ENCODE results near the gene ZNF783. TPM values are rescaled to one million over a fixed set of nuclear protein-coding genes. Genes with fewer than 3 reads are reported as not detected.

The ZNF783 gene
- total RNA-seq, 2 experiments from 2014 or later, result 13.2 to 13.4 TPM

DNA sequence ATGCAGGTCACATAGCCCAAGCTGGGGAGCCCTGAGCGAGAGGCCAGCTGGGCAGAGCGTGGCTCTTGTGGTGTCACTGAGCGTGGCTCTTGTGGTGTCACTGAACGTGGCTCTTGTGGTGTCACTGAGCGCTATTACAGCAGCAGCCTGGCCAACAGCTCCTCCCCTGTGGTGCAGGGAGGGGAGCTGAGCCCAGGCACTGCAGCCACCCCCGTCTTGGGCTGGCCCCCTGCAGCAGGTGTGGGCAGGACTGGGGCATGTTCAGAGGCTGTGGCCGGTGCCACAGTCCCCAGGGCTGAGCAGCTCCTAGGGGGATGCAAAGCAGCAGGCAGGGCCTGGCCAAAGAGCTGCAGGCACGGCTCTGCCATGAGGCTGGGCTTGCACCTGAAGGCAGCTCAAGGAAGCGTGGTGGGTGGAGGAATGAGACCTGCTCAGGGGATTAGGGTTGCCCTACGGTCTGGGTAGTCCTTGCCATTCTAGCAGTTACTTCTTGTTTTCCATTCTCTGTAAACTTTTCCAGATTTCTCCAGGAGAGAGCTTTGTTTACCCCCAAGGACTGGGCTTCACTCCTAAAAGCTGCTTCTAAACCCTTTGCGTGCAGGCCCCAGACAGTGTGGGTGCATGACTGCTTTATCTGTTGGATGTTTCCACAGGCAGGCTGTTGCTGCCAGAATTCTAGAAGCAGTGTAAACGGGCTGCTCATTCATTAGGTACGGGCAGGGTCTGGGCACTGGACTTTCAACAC lies 29.2 kb downstream of the ZNF783 start:
- intact Hi-C loops (cut with micrococcal nuclease), result no loop called here
- peak; percentile 40 for ATAC-seq
- CTCF ChIA-PET, result interaction anchor here (1.0 to 1.2 kb wide), 3 partner anchors 19 to 44 kb away, joined by 3 read pairs; partner anchors contain the start of gene ZNF783
- Mint-ChIP-seq H3K4me3 (no peak overlapping the region), H3K27me3 (no peaks in the 10 kb centered on the region), H3K27ac (peak overlapping the region; percentile 46), H3K4me1 (ENCODE audit: low read depth) (peaks cover 16% of the 10 kb centered on the region), H3K9me3 (no peaks in the 10 kb centered on the region), H3K36me3 (ENCODE audit: low read depth) (no peaks in the 10 kb centered on the region)
- POLR2A ChIA-PET, result no interaction called here
- peak; percentile 21 for DNase-seq
- TF ChIP-seq, protein P1, sequence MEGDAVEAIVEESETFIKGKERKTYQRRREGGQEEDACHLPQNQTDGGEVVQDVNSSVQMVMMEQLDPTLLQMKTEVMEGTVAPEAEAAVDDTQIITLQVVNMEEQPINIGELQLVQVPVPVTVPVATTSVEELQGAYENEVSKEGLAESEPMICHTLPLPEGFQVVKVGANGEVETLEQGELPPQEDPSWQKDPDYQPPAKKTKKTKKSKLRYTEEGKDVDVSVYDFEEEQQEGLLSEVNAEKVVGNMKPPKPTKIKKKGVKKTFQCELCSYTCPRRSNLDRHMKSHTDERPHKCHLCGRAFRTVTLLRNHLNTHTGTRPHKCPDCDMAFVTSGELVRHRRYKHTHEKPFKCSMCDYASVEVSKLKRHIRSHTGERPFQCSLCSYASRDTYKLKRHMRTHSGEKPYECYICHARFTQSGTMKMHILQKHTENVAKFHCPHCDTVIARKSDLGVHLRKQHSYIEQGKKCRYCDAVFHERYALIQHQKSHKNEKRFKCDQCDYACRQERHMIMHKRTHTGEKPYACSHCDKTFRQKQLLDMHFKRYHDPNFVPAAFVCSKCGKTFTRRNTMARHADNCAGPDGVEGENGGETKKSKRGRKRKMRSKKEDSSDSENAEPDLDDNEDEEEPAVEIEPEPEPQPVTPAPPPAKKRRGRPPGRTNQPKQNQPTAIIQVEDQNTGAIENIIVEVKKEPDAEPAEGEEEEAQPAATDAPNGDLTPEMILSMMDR (IDR thresholded peaks at IDR 0.05), result no peak

DNA sequence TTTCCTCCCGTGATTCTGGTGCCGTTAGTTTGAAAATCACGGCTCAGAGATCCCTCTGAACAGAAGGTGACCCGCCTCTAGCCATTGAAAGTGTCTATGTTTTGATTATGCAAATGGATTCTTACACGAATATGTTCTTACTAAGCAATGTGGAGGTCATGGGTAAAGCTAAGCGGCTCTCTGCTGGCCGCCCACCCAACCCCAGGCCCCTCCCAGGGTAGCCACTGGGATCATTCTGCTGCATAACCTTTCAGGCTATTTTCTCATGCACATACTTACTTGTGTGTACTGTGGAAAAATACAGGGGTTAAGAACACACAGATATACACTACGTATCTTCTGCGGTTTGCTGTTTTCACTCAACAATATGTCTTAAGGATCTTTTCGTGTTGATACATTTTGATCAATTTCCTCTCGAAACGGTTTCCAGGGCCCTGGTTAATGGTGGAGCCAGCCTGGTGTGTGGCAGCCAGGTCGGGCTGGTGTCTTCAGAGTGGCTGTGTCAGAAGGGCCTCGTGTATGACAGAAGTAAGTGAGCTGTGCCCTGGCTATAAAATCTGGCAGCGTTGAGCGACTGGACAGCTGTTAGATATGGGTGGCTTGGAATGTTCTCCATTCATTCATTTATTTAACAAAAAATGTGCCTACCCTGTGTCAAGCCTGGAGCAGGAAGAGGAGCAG lies 29.9 kb downstream of the ZNF783 start:
- H3K27me3 Mint-ChIP-seq, result no peaks in the 10 kb centered on the region
- no peaks in the 10 kb centered on the region for H3K9me3 Mint-ChIP-seq
- TF ChIP-seq, protein P1 (IDR thresholded peaks at IDR 0.05), result no peak
- ATAC-seq (no peak), DNase-seq (no peak)
- POLR2A ChIA-PET, result no interaction called here
- intact Hi-C loops (cut with micrococcal nuclease), result no loop called here
- no peaks in the 10 kb centered on the region for H3K36me3 Mint-ChIP-seq (ENCODE audit: low read depth)
- H3K4me1 Mint-ChIP-seq (ENCODE audit: low read depth), result peaks cover 10% of the 10 kb centered on the region
- no peak overlapping the region for H3K27ac Mint-ChIP-seq
- no peak overlapping the region for H3K4me3 Mint-ChIP-seq
- CTCF ChIA-PET, result interaction anchor here (1.0 to 1.2 kb wide), 3 partner anchors 18 to 45 kb away, joined by 3 read pairs; partner anchors contain the start of gene ZNF783

DNA sequence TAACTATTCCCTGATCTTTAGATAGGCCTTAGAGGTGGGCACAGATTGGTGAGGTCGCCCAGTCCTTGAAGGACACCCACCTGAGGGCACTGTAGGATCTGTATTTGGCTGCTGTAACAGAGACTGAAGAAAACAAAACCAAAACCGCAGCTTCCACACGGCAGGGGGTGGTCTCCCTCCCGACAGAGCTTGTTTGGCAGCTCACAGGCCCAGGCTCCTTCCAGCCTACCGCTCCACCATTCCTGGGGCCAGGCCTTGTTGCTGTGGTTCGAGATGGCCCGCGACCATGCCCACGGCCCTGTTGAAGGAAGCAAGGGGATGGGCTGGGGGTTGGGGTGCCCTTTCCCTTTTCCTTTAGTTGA lies 30.4 kb downstream of the ZNF783 start:
- POLR2A ChIA-PET, result no interaction called here
- H3K27me3 Mint-ChIP-seq, result no peaks in the 10 kb centered on the region

DNA sequence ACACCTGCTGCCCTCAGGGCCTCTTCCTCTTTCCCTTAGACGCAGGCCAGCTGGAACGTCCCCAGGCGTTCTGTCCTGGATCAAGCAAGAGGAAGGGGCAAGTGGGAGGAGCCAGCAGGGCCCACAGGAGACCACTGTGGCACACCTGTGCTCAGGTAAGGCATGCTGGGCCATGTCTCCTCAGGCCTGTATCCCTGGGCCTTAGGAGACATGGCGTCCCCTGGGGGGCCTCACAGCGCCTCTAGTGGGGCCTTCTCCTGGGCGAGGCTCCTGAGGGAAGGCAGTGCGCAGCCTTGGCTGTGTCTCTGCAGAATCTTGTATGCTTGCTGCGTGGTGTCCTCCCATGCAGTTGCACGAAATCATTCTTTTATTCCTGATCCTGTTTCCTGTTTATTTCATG lies 31.3 kb downstream of the ZNF783 start:
- Mint-ChIP-seq H3K4me3 (no peak overlapping the region), H3K4me1 (ENCODE audit: low read depth) (peaks cover 10% of the 10 kb centered on the region), H3K27ac (no peak overlapping the region), H3K36me3 (ENCODE audit: low read depth) (no peaks in the 10 kb centered on the region), H3K27me3 (no peaks in the 10 kb centered on the region), H3K9me3 (no peaks in the 10 kb centered on the region)
- ChIA-PET CTCF (interaction anchor here (1.1 kb wide), 1 partner anchor 8 kb away, joined by 3 read pairs; no protein-coding TSS in a partner anchor), POLR2A (no interaction called here)
- TF ChIP-seq, protein P1 (IDR thresholded peaks at IDR 0.05), result no peak
- intact Hi-C loops (cut with micrococcal nuclease), result no loop called here
- DNase-seq (no peak), ATAC-seq (no peak)

More for the DNA sequence above, 30.4 kb downstream of the ZNF783 start:
- intact Hi-C loops (cut with micrococcal nuclease), result no loop called here
- H3K4me1 Mint-ChIP-seq (ENCODE audit: low read depth), result peaks cover 10% of the 10 kb centered on the region
- H3K9me3 Mint-ChIP-seq, result no peaks in the 10 kb centered on the region
- CTCF ChIA-PET, result no interaction called here
- no peak for DNase-seq
- ATAC-seq, result no peak
- no peaks in the 10 kb centered on the region for H3K36me3 Mint-ChIP-seq (ENCODE audit: low read depth)
- H3K27ac Mint-ChIP-seq, result no peak overlapping the region
- H3K4me3 Mint-ChIP-seq, result no peak overlapping the region
- TF ChIP-seq, protein P1 (IDR thresholded peaks at IDR 0.05), result no peak

Data from activated CD8-positive, alpha-beta T cell treated with anti-CD3 and anti-CD28 coated beads for 36 hours (primary cell).